SU-DHL-6 (cell line): ENCODE data around the gene TSPAN16.
"Not testable (repeated sequence)": the region's sequence is repeated elsewhere in the genome, so short reads cannot be mapped to it uniquely, and the experiment has no call there.

Source experiments
- H2AFZ ChIP-seq: fragments of 200-600 bp; sonication (generic); 2 replicates; pipeline ENCODE4 v1.6.1; 2014; ENCODE audit warnings: low read depth, mild to moderate bottlenecking, moderate library complexity, mixed read lengths, antibody characterized with exemption, low read length; ENCODE audit not compliant: severe bottlenecking
- H3F3A ChIP-seq: fragments of 200-600 bp; shearing (Covaris generic); 2 replicates; pipeline ENCODE4 v1.6.0; 2016; ENCODE audit warnings: antibody characterized with exemption, mild to moderate bottlenecking; ENCODE audit not compliant: insufficient read depth
- H3K27ac ChIP-seq: fragments of 200-600 bp; sonication (generic); 2 replicates; pipeline ENCODE4 v1.5.1; 2016; ENCODE audit warnings: low read depth, mild to moderate bottlenecking, low read length, moderate library complexity, mixed read lengths
- H3K27me3 ChIP-seq: fragments of 200-600 bp; sonication (generic), shearing (Covaris generic); 2 replicates; pipeline ENCODE4 v1.6.0; 2014; ENCODE audit warnings: mild to moderate bottlenecking, low read length
- H3K36me3 ChIP-seq: fragments of 200-600 bp; sonication (generic); 2 replicates; pipeline ENCODE4 v1.6.1; 2014; ENCODE audit warnings: mild to moderate bottlenecking, low read length, mixed read lengths
- H3K4me2 ChIP-seq: fragments of 300-600, 200-600 bp; shearing (Covaris generic), sonication (generic); 2 replicates; pipeline ENCODE4 v1.6.0; 2014; ENCODE audit warnings: low read length, low read depth, mild to moderate bottlenecking; ENCODE audit not compliant: poor library complexity, severe bottlenecking
- H3K4me3 ChIP-seq: fragments of 200-600 bp; sonication (generic); 2 replicates; pipeline ENCODE4 v1.5.1; 2014; ENCODE audit warnings: antibody characterized with exemption, low read length, mild to moderate bottlenecking, mixed read lengths; ENCODE audit not compliant: insufficient read depth, poor library complexity, severe bottlenecking
- H3K79me2 ChIP-seq: fragments of 200-600 bp; sonication (generic); 2 replicates; pipeline ENCODE4 v1.6.1; 2014; ENCODE audit warnings: mild to moderate bottlenecking, low read length, moderate library complexity; ENCODE audit not compliant: insufficient read depth
- H3K9ac ChIP-seq: fragments of 200-600 bp; sonication (generic); 2 replicates; pipeline ENCODE4 v1.7.0; 2014; ENCODE audit warnings: mild to moderate bottlenecking, low read length
- H3K9me2 ChIP-seq: fragments of 200-600 bp; sonication (generic); replicated peaks from 2 replicates; pipeline ENCODE4 v1.6.1; 2014; ENCODE audit warnings: low read length; ENCODE audit not compliant: insufficient read depth
- H3K9me3 ChIP-seq: fragments of 200-600 bp; sonication (generic); 2 replicates; pipeline ENCODE4 v1.6.1; 2014; ENCODE audit warnings: low read length, mixed read lengths; ENCODE audit not compliant: insufficient read depth
- H4K20me1 ChIP-seq: fragments of 200-600 bp; sonication (generic); 2 replicates; pipeline ENCODE4 v1.6.1; 2014; ENCODE audit warnings: low read depth, mild to moderate bottlenecking, antibody characterized with exemption, low read length, moderate library complexity, mixed read lengths
- CTCF ChIP-seq: fragments of 200-600 bp; sonication (generic); IDR thresholded peaks from one replicate; pipeline ENCODE4 v1.5.1; 2017; ENCODE audit warnings: antibody characterized with exemption, mild to moderate bottlenecking, low read length, moderate library complexity; ENCODE audit not compliant: insufficient read depth, poor library complexity, severe bottlenecking
- EZH2phosphoT487 ChIP-seq: fragments of 200-600 bp; sonication (generic), shearing (Covaris generic); conservative IDR thresholded peaks from 2 replicates; pipeline ENCODE4 v1.6.1; 2018; ENCODE audit warnings: mild to moderate bottlenecking, antibody characterized with exemption, low read length, moderate library complexity, mixed read lengths

The TSPAN16 gene

GRCh38 chr19:11306337-11306736 is 10.4 kb downstream of the TSPAN16 start:
- no peaks in the 10 kb centered on the region for H4K20me1 ChIP-seq
- no peak for TF ChIP-seq CTCF
- no peak for TF ChIP-seq EZH2phosphoT487
- H3K9me2 ChIP-seq, result no peaks in the 10 kb centered on the region
- no peak overlapping the region for H3K27ac ChIP-seq
- no peaks in the 10 kb centered on the region for H3F3A ChIP-seq
- no peak overlapping the region for H3K4me3 ChIP-seq
- no peaks in the 10 kb centered on the region for H3K36me3 ChIP-seq
- no peak overlapping the region for H3K9ac ChIP-seq
- no peak overlapping the region for H2AFZ ChIP-seq
- no peaks in the 10 kb centered on the region for H3K79me2 ChIP-seq
- no peak overlapping the region for H3K4me2 ChIP-seq
- no peaks in the 10 kb centered on the region for H3K9me3 ChIP-seq
- no peaks in the 10 kb centered on the region for H3K27me3 ChIP-seq

- H3K27me3 ChIP-seq, H3K9me3 ChIP-seq, H3K9ac ChIP-seq, H3K79me2 ChIP-seq, H3K9me2 ChIP-seq, H3K36me3 ChIP-seq, H3F3A ChIP-seq, H3K4me2 ChIP-seq, H2AFZ ChIP-seq, H3K27ac ChIP-seq, H3K4me3 ChIP-seq, H4K20me1 ChIP-seq: not testable (repeated sequence)
Observed at GRCh38 chr19:11320278-11320995, 24.5 kb downstream of the TSPAN16 start.

- Histone ChIP-seq H3K9ac (no peak overlapping the region), H4K20me1 (no peaks in the 10 kb centered on the region), H3K79me2 (no peaks in the 10 kb centered on the region), H3F3A (no peaks in the 10 kb centered on the region), H2AFZ (no peak overlapping the region), H3K4me3 (no peak overlapping the region), H3K9me2 (no peaks in the 10 kb centered on the region), H3K36me3 (no peaks in the 10 kb centered on the region), H3K27me3 (no peaks in the 10 kb centered on the region), H3K4me2 (no peak overlapping the region), H3K9me3 (no peaks in the 10 kb centered on the region), H3K27ac (no peak overlapping the region)
- TF ChIP-seq CTCF (no peak), EZH2phosphoT487 (no peak)
Observed at GRCh38 chr19:11321191-11322126, 25.5 kb downstream of the TSPAN16 start.
